Memory B cell (primary cell): Measurements from ENCODE around the gene FBXL20.
"Not testable (repeated sequence)": the region's sequence is repeated elsewhere in the genome, so short reads cannot be mapped to it uniquely, and the experiment has no call there.

ENCODE experiments used
- ATAC-seq: fragments of 150-1000 bp; cut with Tn5 transposase; 2 replicates; pipeline ENCODE4 v1.10.0; 2021; ENCODE audit warnings: low read depth, mild to moderate bottlenecking, moderate library complexity
- DNase-seq, 2 donors: peaks; one replicate each; pipeline ENCODE4 v3.0.0; 2022; ENCODE audit warnings: low spot score in 2 of 2
- H3K27ac Mint-ChIP-seq: one replicate; pipeline ENCODE4 v1.8.0; 2022; ENCODE audit warnings: mild to moderate bottlenecking, moderate library complexity, mixed read lengths
- H3K27me3 Mint-ChIP-seq: one replicate; pipeline ENCODE4 v1.8.0; 2022; ENCODE audit warnings: mixed read lengths
- H3K36me3 Mint-ChIP-seq: one replicate; pipeline ENCODE4 v1.8.0; 2022; ENCODE audit warnings: mild to moderate bottlenecking, mixed read lengths
- H3K4me1 Mint-ChIP-seq: one replicate; pipeline ENCODE4 v1.8.0; 2022; ENCODE audit warnings: mixed read lengths
- H3K4me3 Mint-ChIP-seq: one replicate; pipeline ENCODE4 v1.8.0; 2022; ENCODE audit warnings: mild to moderate bottlenecking, moderate library complexity, mixed read lengths
- H3K9me3 Mint-ChIP-seq: one replicate; pipeline ENCODE4 v1.8.0; 2022; ENCODE audit warnings: mixed read lengths

The FBXL20 gene

GRCh38 chr17:39281806-39282205 is 119.6 kb downstream of the FBXL20 start:
- H3K9me3 Mint-ChIP-seq, result no peaks in the 10 kb centered on the region
- peaks cover 7% of the 10 kb centered on the region for H3K36me3 Mint-ChIP-seq
- no peak for ATAC-seq
- no peak overlapping the region for H3K27ac Mint-ChIP-seq
- H3K27me3 Mint-ChIP-seq, result no peaks in the 10 kb centered on the region
- no peak overlapping the region for H3K4me3 Mint-ChIP-seq
- DNase-seq, result no peak
- peaks cover 6% of the 10 kb centered on the region for H3K4me1 Mint-ChIP-seq

GRCh38 chr17:39278246-39278645 is 123.2 kb downstream of the FBXL20 start:
- H3K27me3 Mint-ChIP-seq, H3K4me3 Mint-ChIP-seq, H3K36me3 Mint-ChIP-seq, H3K27ac Mint-ChIP-seq, ATAC-seq, H3K9me3 Mint-ChIP-seq, DNase-seq: not testable (repeated sequence)
- peaks cover 12% of the 10 kb centered on the region for H3K4me1 Mint-ChIP-seq

GRCh38 chr17:39277110-39277509 is 124.3 kb downstream of the FBXL20 start:
- no peaks in the 10 kb centered on the region for H3K27me3 Mint-ChIP-seq
- peak in 1 of 2 donors; percentile 30 for DNase-seq
- peaks cover 4% of the 10 kb centered on the region for H3K36me3 Mint-ChIP-seq
- peaks cover 12% of the 10 kb centered on the region for H3K4me1 Mint-ChIP-seq
- peak overlapping the region; percentile 59 for H3K4me3 Mint-ChIP-seq
- no peaks in the 10 kb centered on the region for H3K9me3 Mint-ChIP-seq
- H3K27ac Mint-ChIP-seq, result no peak overlapping the region
- peak; percentile 98 for ATAC-seq

GRCh38 chr17:39276113-39276512 is 125.3 kb downstream of the FBXL20 start:
- Mint-ChIP-seq H3K36me3 (peaks cover 4% of the 10 kb centered on the region), H3K4me3 (no peak overlapping the region), H3K27ac (no peak overlapping the region), H3K9me3 (no peaks in the 10 kb centered on the region), H3K4me1 (peaks cover 12% of the 10 kb centered on the region), H3K27me3 (no peaks in the 10 kb centered on the region)
- ATAC-seq (no peak), DNase-seq (no peak)

- Mint-ChIP-seq H3K27ac (no peak overlapping the region), H3K9me3 (no peaks in the 10 kb centered on the region), H3K4me1 (peaks cover 4% of the 10 kb centered on the region), H3K27me3 (no peaks in the 10 kb centered on the region), H3K36me3 (peaks cover 14% of the 10 kb centered on the region), H3K4me3 (no peak overlapping the region)
- ATAC-seq (no peak), DNase-seq (no peak)
These were observed 129.9 kb downstream of the FBXL20 start for GRCh38 chr17:39271546-39271945.

- H3K27me3 Mint-ChIP-seq, result no peaks in the 10 kb centered on the region
- ATAC-seq (no peak), DNase-seq (no peak)
- H3K4me1 Mint-ChIP-seq, result peaks cover 1% of the 10 kb centered on the region
- H3K36me3 Mint-ChIP-seq, result peaks cover 14% of the 10 kb centered on the region
- H3K9me3 Mint-ChIP-seq, result no peaks in the 10 kb centered on the region
- no peak overlapping the region for H3K27ac Mint-ChIP-seq
- no peak overlapping the region for H3K4me3 Mint-ChIP-seq
These were observed 130.5 kb downstream of the FBXL20 start for GRCh38 chr17:39270923-39271322.

GRCh38 chr17:39264119-39264518 is 137.3 kb downstream of the FBXL20 start:
- Mint-ChIP-seq H3K36me3 (peaks cover 33% of the 10 kb centered on the region), H3K4me3 (no peak overlapping the region), H3K4me1 (no peaks in the 10 kb centered on the region), H3K9me3 (no peaks in the 10 kb centered on the region), H3K27ac (no peak overlapping the region), H3K27me3 (no peaks in the 10 kb centered on the region)
- ATAC-seq (no peak), DNase-seq (no peak)

GRCh38 chr17:39261286-39261685 is 140.1 kb downstream of the FBXL20 start:
- DNase-seq (no peak), ATAC-seq (peak; percentile 48)
- H3K36me3 Mint-ChIP-seq, result peaks cover 42% of the 10 kb centered on the region
- no peaks in the 10 kb centered on the region for H3K27me3 Mint-ChIP-seq
- H3K9me3 Mint-ChIP-seq, result no peaks in the 10 kb centered on the region
- H3K4me1 Mint-ChIP-seq, result no peaks in the 10 kb centered on the region
- H3K27ac Mint-ChIP-seq, result no peak overlapping the region
- no peak overlapping the region for H3K4me3 Mint-ChIP-seq

- Mint-ChIP-seq H3K36me3 (peaks cover 18% of the 10 kb centered on the region), H3K27me3 (no peaks in the 10 kb centered on the region), H3K9me3 (no peaks in the 10 kb centered on the region), H3K27ac (no peak overlapping the region), H3K4me3 (no peak overlapping the region), H3K4me1 (no peaks in the 10 kb centered on the region)
- no peak for ATAC-seq
- no peak for DNase-seq
These were observed 148.5 kb downstream of the FBXL20 start for GRCh38 chr17:39252788-39253460.

GRCh38 chr17:39251997-39252396 is 149.4 kb downstream of the FBXL20 start:
- no peak overlapping the region for H3K4me3 Mint-ChIP-seq

GRCh38 chr17:39250076-39250475 is 151.3 kb downstream of the FBXL20 start:
- not testable (repeated sequence) for H3K27me3 Mint-ChIP-seq, H3K9me3 Mint-ChIP-seq

More at GRCh38 chr17:39251997-39252396, 149.4 kb downstream of the FBXL20 start:
- no peaks in the 10 kb centered on the region for H3K27me3 Mint-ChIP-seq
- DNase-seq, result no peak
- ATAC-seq, result no peak
- no peak overlapping the region for H3K27ac Mint-ChIP-seq
- no peaks in the 10 kb centered on the region for H3K4me1 Mint-ChIP-seq
- H3K36me3 Mint-ChIP-seq, result peaks cover 12% of the 10 kb centered on the region
- no peaks in the 10 kb centered on the region for H3K9me3 Mint-ChIP-seq

GRCh38 chr17:39246274-39246673 is 155.2 kb downstream of the FBXL20 start:
- peaks cover 13% of the 10 kb centered on the region for H3K4me1 Mint-ChIP-seq
- no peak overlapping the region for H3K27ac Mint-ChIP-seq
- no peak for ATAC-seq
- no peaks in the 10 kb centered on the region for H3K9me3 Mint-ChIP-seq
- H3K36me3 Mint-ChIP-seq, result no peaks in the 10 kb centered on the region
- no peak overlapping the region for H3K4me3 Mint-ChIP-seq
- DNase-seq, result no peak
- H3K27me3 Mint-ChIP-seq, result peaks cover 2% of the 10 kb centered on the region

More at GRCh38 chr17:39250076-39250475, 151.3 kb downstream of the FBXL20 start:
- DNase-seq, H3K27ac Mint-ChIP-seq, ATAC-seq, H3K36me3 Mint-ChIP-seq, H3K4me3 Mint-ChIP-seq, H3K4me1 Mint-ChIP-seq: not testable (repeated sequence)

- DNase-seq (peak; percentile 78 to 87), ATAC-seq (peak; percentile 88)
- Mint-ChIP-seq H3K4me3 (peak overlapping the region; percentile 72), H3K9me3 (no peaks in the 10 kb centered on the region), H3K27me3 (peaks cover 3% of the 10 kb centered on the region), H3K36me3 (no peaks in the 10 kb centered on the region), H3K4me1 (peaks cover 15% of the 10 kb centered on the region), H3K27ac (no peak overlapping the region)
These were observed 156.5 kb downstream of the FBXL20 start for GRCh38 chr17:39244600-39245570.

GRCh38 chr17:39244016-39244599 is 157.3 kb downstream of the FBXL20 start:
- H3K36me3 Mint-ChIP-seq, result no peaks in the 10 kb centered on the region
- ATAC-seq (peak; percentile 33), DNase-seq (no peak)
- H3K4me1 Mint-ChIP-seq, result peaks cover 22% of the 10 kb centered on the region
- H3K4me3 Mint-ChIP-seq, result peak overlapping the region; percentile 39
- H3K27me3 Mint-ChIP-seq, result peaks cover 5% of the 10 kb centered on the region
- no peak overlapping the region for H3K27ac Mint-ChIP-seq
- no peaks in the 10 kb centered on the region for H3K9me3 Mint-ChIP-seq
